Stimulated activated CD4-positive, alpha-beta T cell treated with anti-CD3 and anti-CD28 coated beads, Interleukin-2, amount 100 ng/mL, for 4 hours (primary cell): Measurements from ENCODE around the gene FHL2.

ENCODE experiments used
- DNase-seq: peaks from one replicate; pipeline ENCODE4 v3.0.0-alpha.2; 2020; ENCODE audit warnings: low read depth

The FHL2 gene

GRCh38 chr2:105422801-105423200 lies 23.9 kb upstream of the FHL2 start:
- DNase-seq = no peak

GRCh38 chr2:105421053-105421452 lies 22.2 kb upstream of the FHL2 start:
- DNase-seq = no peak

GRCh38 chr2:105418522-105418921 lies 19.7 kb upstream of the FHL2 start:
- DNase-seq = no peak

- no peak for DNase-seq
Measured at GRCh38 chr2:105417857-105418436, 19.1 kb upstream of the FHL2 start.

DNA sequence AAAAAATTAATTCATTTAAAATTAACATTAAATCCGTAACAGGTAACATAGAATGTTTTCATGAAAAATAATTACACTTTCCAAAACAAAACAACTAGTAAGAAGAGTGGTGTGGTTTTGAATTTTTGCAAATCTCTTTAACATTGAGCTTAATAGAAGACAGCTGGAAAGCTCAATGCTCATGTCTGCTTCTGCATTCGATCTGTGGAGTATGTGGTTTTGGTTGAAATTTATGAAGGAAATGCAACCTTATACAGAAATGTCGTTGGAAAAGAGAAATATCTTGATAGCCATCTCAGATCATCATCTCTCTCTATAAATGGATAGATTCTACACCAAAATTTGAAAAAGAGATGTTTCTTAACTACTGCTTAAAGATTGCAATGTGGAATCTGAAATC lies 17.3 kb upstream of the FHL2 start:
- DNase-seq = no peak

- DNase-seq = no peak
Measured at GRCh38 chr2:105415007-105415406, 16.2 kb upstream of the FHL2 start.

DNA sequence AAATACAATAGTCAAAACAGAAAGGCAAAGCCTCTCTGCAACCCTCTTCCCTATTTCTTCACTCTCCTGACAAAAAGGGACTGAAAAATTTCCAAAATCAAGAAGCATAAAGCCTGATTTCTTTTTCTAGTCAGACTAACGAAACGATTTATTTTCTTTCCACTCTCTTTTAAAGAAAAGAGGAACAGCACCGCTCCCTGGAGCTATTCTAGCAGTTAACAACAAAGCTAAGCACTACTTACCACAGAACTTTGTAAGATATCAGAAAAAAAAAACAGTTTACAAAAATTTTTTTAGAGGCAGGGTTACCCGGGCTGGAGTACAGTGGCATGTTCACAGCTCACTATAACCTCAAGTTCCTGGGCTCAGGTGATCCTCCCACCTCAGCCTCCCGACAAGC lies 14.4 kb upstream of the FHL2 start:
- no peak for DNase-seq

DNA sequence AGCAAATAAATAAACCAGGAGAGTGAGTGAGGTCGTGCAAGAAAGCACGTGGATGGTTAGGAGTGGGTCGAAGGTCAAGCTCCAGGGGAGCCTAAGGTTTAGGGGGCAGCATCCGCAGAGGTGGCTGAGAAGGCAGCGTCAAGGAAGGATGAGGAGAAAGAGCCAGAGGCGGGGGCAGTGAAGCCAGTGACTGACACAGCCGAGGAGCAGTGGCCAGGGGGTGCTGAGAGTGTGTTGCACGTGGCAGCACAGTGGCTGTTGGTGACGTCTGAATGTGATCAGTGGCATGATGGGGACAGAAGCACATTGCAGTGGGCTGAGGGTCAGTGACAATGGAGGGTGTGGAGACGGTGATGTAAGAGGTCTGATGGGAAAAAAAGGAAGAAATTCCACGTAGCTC lies 13.7 kb upstream of the FHL2 start:
- DNase-seq = no peak

- no peak for DNase-seq
Measured at GRCh38 chr2:105411720-105412407, 13.0 kb upstream of the FHL2 start.

GRCh38 chr2:105410554-105410953 lies 11.7 kb upstream of the FHL2 start:
- no peak for DNase-seq

- DNase-seq = no peak
Measured at GRCh38 chr2:105409717-105410116, 10.9 kb upstream of the FHL2 start.

GRCh38 chr2:105407946-105408743 lies 9.3 kb upstream of the FHL2 start:
- DNase-seq = no peak

DNA sequence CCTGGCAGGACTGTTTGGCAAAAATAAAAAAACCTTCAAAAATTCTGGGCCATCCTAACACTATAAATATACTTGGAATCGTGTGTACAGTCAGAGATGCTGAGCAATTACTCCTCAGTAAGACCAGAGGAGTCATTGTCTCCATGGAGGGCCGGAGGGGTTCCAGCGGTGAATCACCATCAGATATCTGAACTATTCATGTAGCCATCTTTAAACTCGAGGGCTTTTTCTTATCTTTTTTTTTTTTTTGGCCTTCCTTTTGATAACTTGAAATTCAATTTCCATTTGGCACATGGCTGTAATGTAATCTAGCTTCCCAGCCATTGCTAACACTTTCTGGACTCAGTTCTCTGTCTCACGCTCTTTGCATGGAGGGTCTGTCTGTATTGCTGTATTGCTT lies 7.4 kb upstream of the FHL2 start:
- no peak for DNase-seq

- DNase-seq = no peak
Measured at GRCh38 chr2:105405291-105405690, 6.4 kb upstream of the FHL2 start.

DNA sequence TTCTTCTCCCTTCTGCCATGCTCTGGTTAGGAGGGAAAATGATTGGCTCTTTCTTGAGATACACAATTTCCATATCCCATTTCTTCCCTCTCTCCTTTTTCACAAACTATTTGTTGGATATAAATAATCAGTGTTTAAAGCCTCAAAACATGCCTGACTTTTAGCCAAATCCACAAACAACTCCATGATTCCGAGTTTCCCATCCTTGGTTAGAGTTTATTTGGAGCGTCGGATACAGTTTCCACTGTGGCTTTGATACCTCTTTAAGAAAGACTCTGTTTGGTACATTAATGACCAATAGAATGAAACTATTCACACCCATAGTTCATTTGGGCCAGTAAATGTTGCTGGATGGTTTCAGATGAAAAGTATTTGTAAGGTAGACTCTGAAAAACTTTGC lies 5.9 kb upstream of the FHL2 start:
- DNase-seq = no peak

DNA sequence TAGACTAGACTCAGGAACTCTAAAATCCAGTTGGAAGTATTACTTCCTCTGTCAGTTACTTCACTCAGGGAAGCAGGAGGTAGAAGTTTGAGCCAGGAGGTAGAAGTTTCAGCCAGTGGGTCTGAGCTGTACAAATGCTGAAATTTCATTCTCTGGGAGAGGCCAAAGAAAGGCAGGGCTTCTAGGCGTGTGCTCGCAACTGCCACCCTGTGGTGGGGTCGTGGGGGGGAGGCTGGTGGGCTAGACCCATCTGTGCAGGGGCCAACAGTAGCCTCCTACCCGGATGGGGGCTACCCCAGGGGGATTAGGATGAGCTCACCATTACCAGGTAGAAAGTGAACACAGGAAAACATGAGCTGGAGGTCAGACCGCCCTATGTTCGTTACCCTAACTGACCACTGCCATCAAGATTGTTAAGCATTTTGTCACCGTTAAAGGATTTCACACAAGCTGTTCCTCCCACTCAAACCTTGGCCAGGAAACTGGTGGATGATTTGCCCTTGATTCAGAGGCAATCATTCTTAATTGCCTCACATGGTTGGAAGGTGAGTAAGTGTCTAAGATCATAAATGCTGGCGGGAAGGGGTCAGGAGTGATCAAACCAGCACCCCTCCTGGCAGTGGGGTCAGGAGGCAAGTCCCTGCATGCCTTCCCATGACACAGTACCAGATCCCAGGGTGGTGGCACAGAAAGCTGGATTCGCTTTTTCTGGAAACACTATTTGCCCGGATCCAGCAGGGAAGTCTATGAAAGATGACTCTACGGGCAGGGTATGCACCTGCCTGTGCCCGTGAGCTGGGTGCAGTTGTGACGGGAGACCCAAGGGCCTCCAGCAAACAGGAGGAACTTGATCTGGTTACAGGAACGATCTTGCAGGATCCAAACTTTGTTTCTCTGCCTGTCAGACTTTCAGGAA lies 5.2 kb upstream of the FHL2 start:
- DNase-seq = no peak

- no peak for DNase-seq
Measured at GRCh38 chr2:105403241-105403782, 4.5 kb upstream of the FHL2 start.

- no peak for DNase-seq
Measured at GRCh38 chr2:105402809-105403208, 4.0 kb upstream of the FHL2 start.

DNA sequence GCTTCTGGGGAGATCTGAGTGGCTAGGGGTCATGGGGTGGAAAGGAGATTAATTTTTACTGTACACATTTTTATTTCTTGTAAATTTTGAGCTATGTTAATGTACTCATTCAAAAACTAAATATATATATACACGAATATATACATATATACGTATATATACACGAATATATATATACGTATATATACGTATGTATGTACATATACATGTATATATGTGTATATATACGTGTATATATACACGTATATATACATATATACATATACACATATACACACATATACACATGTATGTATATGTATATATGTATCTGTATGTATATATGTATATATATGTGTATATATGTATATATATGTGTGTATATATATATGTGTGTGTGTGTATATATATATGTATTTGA lies 3.0 kb upstream of the FHL2 start:
- DNase-seq = no peak

DNA sequence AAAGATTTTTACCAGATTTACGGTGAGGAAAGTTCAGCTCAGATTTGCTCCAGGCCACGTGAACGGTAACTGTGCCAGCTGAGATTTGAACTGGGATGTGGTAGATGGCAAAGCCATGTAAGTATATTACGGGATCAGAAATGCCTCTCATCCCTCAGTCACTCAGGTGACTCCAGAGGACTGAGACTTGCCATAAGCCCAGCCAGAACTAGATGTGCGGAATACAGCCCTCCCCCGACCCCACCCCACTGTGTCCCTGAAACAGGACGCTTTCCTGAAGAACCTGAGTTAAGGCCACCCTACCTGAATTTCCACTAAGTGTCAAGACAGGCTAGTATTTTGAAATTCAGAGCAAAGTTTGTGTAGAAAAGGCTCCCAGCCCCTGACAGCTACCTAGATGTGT lies 1.3 kb upstream of the FHL2 start:
- DNase-seq = no peak

DNA sequence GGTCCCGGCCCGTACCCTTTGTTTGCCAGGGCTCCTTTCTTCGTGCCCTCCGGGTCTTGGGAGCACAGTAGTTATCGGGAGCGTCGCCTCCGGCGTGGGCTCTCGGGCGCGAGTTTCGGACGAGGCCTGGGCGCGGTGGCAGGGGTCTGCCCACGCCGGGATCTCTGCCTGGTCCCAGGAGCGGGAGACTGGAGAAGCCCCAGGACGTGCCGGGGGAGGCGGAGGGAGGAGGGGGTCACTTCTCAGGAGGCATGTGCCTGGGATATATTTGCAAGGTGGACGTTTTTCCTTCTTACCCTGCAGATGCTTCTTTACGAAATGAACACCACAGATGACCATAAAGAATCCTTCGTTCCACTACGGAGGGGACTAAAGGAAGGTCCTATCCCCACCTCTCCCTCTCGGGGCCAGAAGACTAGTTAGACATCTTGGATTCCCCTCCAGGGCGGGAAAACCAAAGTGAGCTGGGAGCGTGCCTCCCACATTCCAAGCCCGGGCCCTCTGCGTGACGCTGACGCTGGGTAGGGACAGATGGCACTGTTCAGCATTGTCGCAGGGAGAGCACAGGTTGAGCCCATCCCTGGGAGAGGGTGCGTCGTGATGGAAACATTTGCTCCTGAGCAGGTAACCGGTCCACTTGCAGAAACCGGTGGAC lies 483 bp upstream of the FHL2 start:
- no peak for DNase-seq

DNA sequence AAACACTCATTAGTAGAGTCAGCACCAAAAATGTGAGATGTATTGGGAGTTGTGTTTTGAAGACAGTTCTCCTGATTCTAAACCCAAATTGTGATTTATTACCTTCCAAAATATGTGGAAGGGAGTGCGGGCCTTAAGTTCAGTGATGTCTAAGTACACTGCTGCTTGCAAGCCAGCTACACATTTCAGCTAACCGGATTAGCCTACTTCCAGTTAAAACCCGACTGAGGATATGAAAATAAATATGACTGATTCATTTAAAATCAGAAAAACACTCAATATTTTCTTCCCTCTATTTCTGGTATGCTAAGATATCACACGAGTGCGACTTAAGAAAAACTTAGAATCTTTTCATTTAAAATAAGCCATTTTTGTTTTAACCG lies 907 bp downstream of the FHL2 start:
- DNase-seq = no peak
